Measurements from ENCODE around the gene KIAA0753. TPM values are rescaled to one million over a fixed set of nuclear protein-coding genes. Genes with fewer than 3 reads are reported as not detected.

Gene KIAA0753
- total RNA-seq, 2 donors from 2014 or later, result 37.2 to 50.1 TPM

GRCh38 chr17:6570731-6571451 lies 69.6 kb downstream of the KIAA0753 start:
- H3K36me3 Mint-ChIP-seq (ENCODE audit: low read depth), result peaks cover 10% of the 10 kb centered on the region
- H3K36me3 ChIP-seq (ENCODE audit: control insufficient read depth, insufficient read depth, low read length), result no peaks in the 10 kb centered on the region
- no peaks in the 10 kb centered on the region for H3K9me3 ChIP-seq (ENCODE audit: control insufficient read depth, low read length)
- no peaks in the 10 kb centered on the region for H3K27me3 Mint-ChIP-seq (ENCODE audit: insufficient read depth)
- WGBS, 2 experiments (ENCODE audit: insufficient coverage in 1 of 2, insufficient read length in 1 of 2), result 93 to 94% methylated on average over 17 to 18 of the region's 18 CpGs
- peak; percentile 41 for DNase-seq
- peaks cover 16% of the 10 kb centered on the region for H3K4me1 Mint-ChIP-seq
- no peaks in the 10 kb centered on the region for H3K9me3 Mint-ChIP-seq
- H3K9ac ChIP-seq (ENCODE audit: extremely low read depth, low read length, poor library complexity, severe bottlenecking), result no peak overlapping the region
- no peaks in the 10 kb centered on the region for H3K4me1 ChIP-seq (ENCODE audit: control insufficient read depth, insufficient read depth, low read length)
- peak overlapping the region; percentile 60 for H3K27ac ChIP-seq (ENCODE audit: low read depth, low read length)
- no peak for TF ChIP-seq CTCF (conservative IDR thresholded peaks at IDR 0.05)
- H3K4me3 ChIP-seq (ENCODE audit: low read length), result no peak overlapping the region
- no peak overlapping the region for H3K4me3 Mint-ChIP-seq
- H3K27me3 ChIP-seq (ENCODE audit: control insufficient read depth, insufficient read depth, low read length, poor library complexity, severe bottlenecking), result no peaks in the 10 kb centered on the region
- no peak overlapping the region for H3K27ac Mint-ChIP-seq

- Mint-ChIP-seq H3K9me3 (no peaks in the 10 kb centered on the region), H3K27me3 (ENCODE audit: insufficient read depth) (no peaks in the 10 kb centered on the region), H3K36me3 (ENCODE audit: low read depth) (peaks cover 5% of the 10 kb centered on the region), H3K4me3 (no peak overlapping the region), H3K4me1 (peaks cover 8% of the 10 kb centered on the region), H3K27ac (no peak overlapping the region)
- 90 to 100% methylated on average over 6 to 10 of the region's 10 CpGs for WGBS, 2 experiments (ENCODE audit: insufficient coverage in 1 of 2, insufficient read length in 1 of 2)
- no peak for DNase-seq
- no peak overlapping the region for H3K4me3 ChIP-seq (ENCODE audit: low read length)
- no peaks in the 10 kb centered on the region for H3K4me1 ChIP-seq (ENCODE audit: control insufficient read depth, insufficient read depth, low read length)
- H3K36me3 ChIP-seq (ENCODE audit: control insufficient read depth, insufficient read depth, low read length), result no peaks in the 10 kb centered on the region
- TF ChIP-seq CTCF (conservative IDR thresholded peaks at IDR 0.05), result no peak
- no peaks in the 10 kb centered on the region for H3K27me3 ChIP-seq (ENCODE audit: control insufficient read depth, insufficient read depth, low read length, poor library complexity, severe bottlenecking)
- no peak overlapping the region for H3K9ac ChIP-seq (ENCODE audit: extremely low read depth, low read length, poor library complexity, severe bottlenecking)
- H3K9me3 ChIP-seq (ENCODE audit: control insufficient read depth, low read length), result no peaks in the 10 kb centered on the region
- H3K27ac ChIP-seq (ENCODE audit: low read depth, low read length), result no peak overlapping the region
Measured at GRCh38 chr17:6569370-6570285, 70.9 kb downstream of the KIAA0753 start.

GRCh38 chr17:6568184-6568758 lies 72.2 kb downstream of the KIAA0753 start:
- H3K4me1 Mint-ChIP-seq, result peaks cover 9% of the 10 kb centered on the region
- H3K27me3 Mint-ChIP-seq (ENCODE audit: insufficient read depth), result no peaks in the 10 kb centered on the region
- Histone ChIP-seq H3K27ac (ENCODE audit: low read depth, low read length) (no peak overlapping the region), H3K36me3 (ENCODE audit: control insufficient read depth, insufficient read depth, low read length) (no peaks in the 10 kb centered on the region), H3K4me3 (ENCODE audit: low read length) (no peak overlapping the region), H3K9me3 (ENCODE audit: control insufficient read depth, low read length) (no peaks in the 10 kb centered on the region), H3K27me3 (ENCODE audit: control insufficient read depth, insufficient read depth, low read length, poor library complexity, severe bottlenecking) (no peaks in the 10 kb centered on the region), H3K4me1 (ENCODE audit: control insufficient read depth, insufficient read depth, low read length) (no peaks in the 10 kb centered on the region), H3K9ac (ENCODE audit: extremely low read depth, low read length, poor library complexity, severe bottlenecking) (no peak overlapping the region)
- TF ChIP-seq CTCF (conservative IDR thresholded peaks at IDR 0.05), result no peak
- no peak overlapping the region for H3K4me3 Mint-ChIP-seq
- H3K9me3 Mint-ChIP-seq, result no peaks in the 10 kb centered on the region
- 90 to 95% methylated on average over 11 to 12 of the region's 12 CpGs for WGBS, 2 experiments (ENCODE audit: insufficient coverage in 1 of 2, insufficient read length in 1 of 2)
- H3K27ac Mint-ChIP-seq, result no peak overlapping the region
- DNase-seq, result peak; percentile 56
- no peaks in the 10 kb centered on the region for H3K36me3 Mint-ChIP-seq (ENCODE audit: low read depth)

Data from endodermal cell (in vitro differentiated cells).